C4-2B (cell line): ENCODE data around the gene ZNF593.

Experiments
- CTCF ChIP-seq: fragments of 450-650 bp; conservative IDR thresholded peaks from 2 replicates; pipeline ENCODE4 v1.5.1; 2017; ENCODE audit warnings: mild to moderate bottlenecking
- ZFX ChIP-seq: fragments of 450-650 bp; IDR thresholded peaks from 2 replicates; pipeline ENCODE4 v1.6.1; 2017

GRCh38 chr1:26138974-26139558 lies 30.6 kb upstream of the ZNF593 start:
- TF ChIP-seq CTCF (no peak), ZFX (no peak)
